Skeletal muscle tissue (tissue), 4 donors: ENCODE results near the gene ID2. TPM values are rescaled to one million over a fixed set of nuclear protein-coding genes. Genes with fewer than 3 reads are reported as not detected.

Experiments
- H3K27ac ChIP-seq: one replicate; pipeline ENCODE4 v1.7.0; 2013; ENCODE audit warnings: mild to moderate bottlenecking, low read depth, low read length, inconsistent platforms
- H3K27me3 ChIP-seq, 3 donors: one replicate each; pipeline ENCODE4 v1.7.0; 2013; ENCODE audit warnings: low read length in 3 of 3; ENCODE audit not compliant: control insufficient read depth in 3 of 3, insufficient read depth in 3 of 3
- H3K36me3 ChIP-seq, 3 donors: one replicate each; pipeline ENCODE4 v1.7.0; 2013; ENCODE audit warnings: low read length in 3 of 3; ENCODE audit not compliant: control insufficient read depth in 3 of 3, insufficient read depth in 3 of 3
- H3K4me1 ChIP-seq, 3 donors: one replicate each; pipeline ENCODE4 v1.7.0; 2013; ENCODE audit warnings: low read length in 3 of 3, mild to moderate bottlenecking in 3 of 3; ENCODE audit not compliant: control insufficient read depth in 3 of 3, insufficient read depth in 3 of 3
- H3K4me3 ChIP-seq, 3 donors: one replicate each; pipeline ENCODE4 v1.7.0; 2013; ENCODE audit warnings: low read length in 3 of 3
- H3K9ac ChIP-seq, 3 donors: one replicate each; pipeline ENCODE4 v1.7.0; 2013; ENCODE audit warnings: low read length in 3 of 3, mild to moderate bottlenecking in 3 of 3, moderate library complexity in 2 of 3, low read depth in 1 of 3
- H3K9me3 ChIP-seq, 3 donors: one replicate each; pipeline ENCODE4 v1.7.0; 2013; ENCODE audit warnings: low read length in 3 of 3; ENCODE audit not compliant: control insufficient read depth in 3 of 3
- total RNA-seq: library from RNA; depleted of rRNA; stranded (reverse); fragments of >200 nt; gene quantifications from one replicate; pipeline ENCODE4 v1.2.3, GENCODE V29; 2014
- donor health status: Osteomylitis.

The ID2 gene
- total RNA-seq, 1 donor from 2014 or later = 35.0 TPM

- Histone ChIP-seq H3K36me3 (no peaks in the 10 kb centered on the region), H3K4me1 (peaks cover 0 to 5% (median 0%) of the 10 kb centered on the region in 3 donors), H3K4me3 (no peak overlapping the region), H3K9ac (no peak overlapping the region), H3K9me3 (no peaks in the 10 kb centered on the region), H3K27ac (no peak overlapping the region), H3K27me3 (no peaks in the 10 kb centered on the region)
Measured at GRCh38 chr2:8648441-8649213, 33.2 kb upstream of the ID2 start.

- Histone ChIP-seq H3K27ac (no peak overlapping the region), H3K4me3 (no peak overlapping the region), H3K36me3 (no peaks in the 10 kb centered on the region), H3K27me3 (no peaks in the 10 kb centered on the region), H3K4me1 (peaks cover 0 to 3% (median 0%) of the 10 kb centered on the region in 3 donors), H3K9me3 (no peaks in the 10 kb centered on the region), H3K9ac (no peak overlapping the region)
Measured at GRCh38 chr2:8649718-8650117, 32.1 kb upstream of the ID2 start.

DNA sequence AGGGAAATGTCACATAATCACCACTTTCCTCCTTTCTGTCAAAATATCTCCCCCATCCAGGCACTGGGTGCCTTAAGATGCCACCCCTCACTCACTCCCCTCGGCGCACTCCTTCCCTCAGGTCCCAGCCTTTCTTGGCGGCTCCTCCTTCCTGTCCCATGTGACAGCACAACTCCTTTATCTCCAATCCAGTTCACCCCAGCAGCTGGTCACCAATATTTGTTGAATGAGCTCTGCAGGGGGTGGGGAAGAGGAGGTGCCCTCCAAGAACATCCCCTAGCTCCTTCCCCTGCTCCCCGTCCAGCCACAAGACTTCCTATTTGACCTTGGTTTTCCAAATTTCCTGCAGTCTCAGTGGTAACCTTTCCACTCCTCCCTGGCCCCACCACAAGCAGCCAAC lies 31.6 kb upstream of the ID2 start:
- Histone ChIP-seq H3K27ac (no peak overlapping the region), H3K27me3 (no peaks in the 10 kb centered on the region), H3K4me3 (no peak overlapping the region), H3K4me1 (peaks cover 0 to 3% (median 0%) of the 10 kb centered on the region in 3 donors), H3K36me3 (no peaks in the 10 kb centered on the region), H3K9ac (no peak overlapping the region), H3K9me3 (no peaks in the 10 kb centered on the region)

DNA sequence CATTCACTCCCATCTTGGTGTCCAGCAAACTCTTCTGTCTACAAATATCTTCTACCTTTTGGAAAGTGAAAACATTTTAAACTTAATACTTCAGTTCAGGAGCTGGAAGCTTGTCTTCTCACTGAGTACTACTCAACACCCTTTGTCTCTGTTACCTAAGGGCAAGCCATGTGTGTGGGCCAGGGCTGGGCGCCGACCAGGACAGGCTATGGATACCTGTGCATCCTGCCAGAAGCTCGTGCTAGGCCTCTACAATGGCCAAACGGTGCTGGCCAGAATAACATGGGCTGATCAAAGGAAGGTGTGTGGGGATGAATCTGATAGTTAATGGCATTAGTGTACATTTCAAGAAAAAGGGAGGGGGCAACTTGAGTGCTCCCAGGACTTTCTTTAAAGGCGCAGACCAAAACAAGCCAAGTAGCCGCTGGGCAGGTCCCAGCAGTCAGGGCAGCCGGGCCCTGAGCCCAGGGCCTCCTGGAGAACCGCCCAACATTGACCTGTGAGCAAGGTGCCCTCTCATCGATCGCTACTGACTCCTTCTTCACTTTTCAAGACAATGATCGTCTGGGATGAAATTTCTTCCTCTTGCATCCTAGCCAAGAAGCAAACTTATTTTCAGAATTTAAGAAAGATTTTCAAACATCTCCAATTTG lies 29.0 kb upstream of the ID2 start:
- H3K4me3 ChIP-seq = no peak overlapping the region
- H3K4me1 ChIP-seq = peaks cover 0 to 3% (median 0%) of the 10 kb centered on the region in 3 donors
- H3K9me3 ChIP-seq = no peaks in the 10 kb centered on the region
- no peaks in the 10 kb centered on the region for H3K36me3 ChIP-seq
- H3K9ac ChIP-seq = no peak overlapping the region
- H3K27ac ChIP-seq = no peak overlapping the region
- H3K27me3 ChIP-seq = no peaks in the 10 kb centered on the region

DNA sequence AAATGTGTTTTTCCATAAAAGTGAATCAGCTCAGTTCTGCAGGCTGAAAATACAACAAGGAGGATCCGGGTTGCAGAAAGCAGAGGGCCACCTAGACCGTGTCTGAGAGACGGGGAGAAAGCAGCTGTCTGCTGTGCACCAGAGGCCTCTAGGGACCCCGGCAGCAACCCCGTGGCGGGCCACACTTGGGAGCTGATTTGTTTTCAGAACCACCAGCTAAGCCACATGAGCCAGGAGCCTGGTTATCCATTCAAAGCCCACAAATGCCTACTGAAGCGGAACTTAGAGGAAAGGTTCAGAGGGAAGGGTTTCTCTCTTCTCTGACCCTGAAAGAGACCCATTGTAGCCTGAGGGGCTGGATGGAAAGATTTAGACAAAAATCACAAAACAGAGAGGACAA lies 28.4 kb upstream of the ID2 start:
- H3K9ac ChIP-seq = no peak overlapping the region
- no peaks in the 10 kb centered on the region for H3K27me3 ChIP-seq
- no peaks in the 10 kb centered on the region for H3K36me3 ChIP-seq
- H3K4me3 ChIP-seq = no peak overlapping the region
- H3K9me3 ChIP-seq = no peaks in the 10 kb centered on the region
- H3K27ac ChIP-seq = no peak overlapping the region
- peaks cover 0 to 3% (median 0%) of the 10 kb centered on the region in 3 donors for H3K4me1 ChIP-seq

DNA sequence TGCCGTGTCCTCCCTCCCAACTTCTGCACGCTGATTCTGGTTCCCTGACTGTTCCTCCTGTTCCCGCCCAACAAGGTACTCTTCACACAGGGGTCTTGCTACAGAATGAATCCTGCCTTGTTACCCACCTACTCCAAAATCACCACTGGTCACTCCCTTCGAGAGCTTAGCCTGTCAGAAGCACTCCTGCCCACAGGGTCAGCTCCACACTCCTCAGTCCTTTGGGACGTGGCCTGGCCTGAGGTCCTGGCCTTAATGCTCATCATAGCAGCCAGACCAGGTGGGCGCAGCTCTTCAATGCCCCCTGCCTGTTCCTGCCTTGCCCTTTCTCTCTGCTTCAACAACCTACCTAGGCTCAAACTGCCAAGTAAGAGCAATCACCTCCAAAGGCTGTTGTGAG lies 27.8 kb upstream of the ID2 start:
- Histone ChIP-seq H3K9ac (no peak overlapping the region), H3K27ac (no peak overlapping the region), H3K36me3 (no peaks in the 10 kb centered on the region), H3K4me3 (no peak overlapping the region), H3K4me1 (peaks cover 0 to 4% (median 2%) of the 10 kb centered on the region in 3 donors), H3K9me3 (no peaks in the 10 kb centered on the region), H3K27me3 (no peaks in the 10 kb centered on the region)

- Histone ChIP-seq H3K4me1 (peaks cover 3 to 8% (median 6%) of the 10 kb centered on the region in 3 donors), H3K27ac (no peak overlapping the region), H3K27me3 (no peaks in the 10 kb centered on the region), H3K4me3 (no peak overlapping the region), H3K36me3 (no peaks in the 10 kb centered on the region), H3K9me3 (no peaks in the 10 kb centered on the region), H3K9ac (no peak overlapping the region)
Measured at GRCh38 chr2:8654483-8654882, 27.4 kb upstream of the ID2 start.

DNA sequence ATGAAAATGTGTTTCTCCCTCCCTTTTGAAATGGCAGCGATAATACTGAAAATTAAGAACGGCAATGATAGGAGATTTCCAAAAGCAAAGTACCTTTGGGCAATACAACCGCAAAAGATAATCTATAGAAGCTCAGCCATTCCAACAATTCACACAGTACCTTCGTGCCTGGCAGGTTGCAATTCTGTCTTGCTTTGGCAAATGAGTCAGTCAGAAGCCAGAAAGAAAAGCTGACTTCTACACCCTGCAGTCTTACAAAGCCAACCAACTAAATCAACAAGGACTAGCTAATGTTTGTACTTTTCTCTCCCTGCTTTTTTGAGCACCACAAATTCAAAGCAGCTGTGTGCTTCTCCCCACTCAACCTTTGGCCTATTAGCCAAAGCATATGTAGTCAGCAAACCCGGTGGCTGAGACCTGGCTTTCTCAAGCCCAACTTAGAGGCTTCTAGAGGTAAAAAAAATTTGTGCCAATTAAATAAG lies 25.7 kb upstream of the ID2 start:
- Histone ChIP-seq H3K9me3 (no peaks in the 10 kb centered on the region), H3K27me3 (no peaks in the 10 kb centered on the region), H3K9ac (no peak overlapping the region), H3K4me1 (peaks cover 11 to 21% (median 16%) of the 10 kb centered on the region in 3 donors), H3K27ac (no peak overlapping the region), H3K36me3 (no peaks in the 10 kb centered on the region), H3K4me3 (no peak overlapping the region)

DNA sequence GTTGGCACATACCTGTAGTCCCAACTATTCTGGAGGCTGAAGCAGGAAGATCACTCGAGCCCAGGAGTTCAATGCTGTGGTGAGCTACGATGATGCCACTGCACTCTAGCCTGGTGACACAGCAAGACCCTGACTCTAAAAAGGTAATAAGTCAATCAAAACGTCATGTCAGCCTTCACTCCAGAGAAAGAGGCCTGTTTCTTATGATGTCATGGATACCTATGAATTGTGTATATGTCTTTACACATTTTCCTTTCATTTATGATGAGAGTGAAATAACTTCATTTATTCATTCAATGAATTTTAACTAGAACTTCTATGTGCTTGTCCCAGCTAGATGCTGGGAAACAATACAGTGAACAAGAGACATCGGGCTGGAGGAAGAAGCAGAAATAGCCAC lies 25.0 kb upstream of the ID2 start:
- no peak overlapping the region for H3K9ac ChIP-seq

GRCh38 chr2:8657423-8658062 lies 24.3 kb upstream of the ID2 start:
- Histone ChIP-seq H3K4me3 (no peak overlapping the region), H3K9me3 (no peaks in the 10 kb centered on the region), H3K27me3 (no peaks in the 10 kb centered on the region), H3K4me1 (peaks cover 16 to 28% (median 16%) of the 10 kb centered on the region in 3 donors), H3K36me3 (no peaks in the 10 kb centered on the region), H3K9ac (no peak overlapping the region), H3K27ac (no peak overlapping the region)

More for the DNA sequence above, 25.0 kb upstream of the ID2 start:
- Histone ChIP-seq H3K9me3 (no peaks in the 10 kb centered on the region), H3K27ac (no peak overlapping the region), H3K4me1 (peaks cover 15 to 27% (median 16%) of the 10 kb centered on the region in 3 donors), H3K4me3 (no peak overlapping the region), H3K27me3 (no peaks in the 10 kb centered on the region), H3K36me3 (no peaks in the 10 kb centered on the region)
